GM23338 (cell line): ENCODE measurements around the gene CHN1. TPM values are rescaled to one million over a fixed set of nuclear protein-coding genes. Genes with fewer than 3 reads are reported as not detected.

ENCODE experiments used
- ATAC-seq: fragments of 200-7000 bp; cut with Tn5 transposase; 3 replicates; pipeline ENCODE4 v1.9.1; 2020
- DNase-seq: peaks from one replicate; pipeline ENCODE4 v3.0.0-alpha.2; 2015; ENCODE audit warnings: low spot score
- H2AFZ ChIP-seq: fragments of 200-600 bp; sonication (generic); 2 replicates; pipeline ENCODE4 v1.8.0; 2016; ENCODE audit warnings: antibody characterized with exemption, mild to moderate bottlenecking, moderate library complexity
- H3F3A ChIP-seq: fragments of 200-600 bp; sonication (generic); replicated peaks from 2 replicates; pipeline ENCODE4 v1.8.0; 2017; ENCODE audit warnings: antibody characterized with exemption, mixed run types, low read depth
- H3K27ac ChIP-seq: fragments of 200-600 bp; sonication (generic); 2 replicates; pipeline ENCODE4 v1.6.1; 2016; ENCODE audit warnings: low read depth
- H3K27me3 ChIP-seq: fragments of 200-600 bp; sonication (generic); 2 replicates; pipeline ENCODE4 v1.8.0; 2016; ENCODE audit warnings: mild to moderate bottlenecking, mixed run types, moderate library complexity; ENCODE audit not compliant: insufficient read depth
- H3K36me3 ChIP-seq: fragments of 200-600 bp; sonication (generic); 2 replicates; pipeline ENCODE4 v1.8.0; 2016; ENCODE audit warnings: mild to moderate bottlenecking; ENCODE audit not compliant: insufficient read depth
- H3K4me1 ChIP-seq: fragments of 200-600 bp; sonication (generic); 2 replicates; pipeline ENCODE4 v1.8.0; 2016; ENCODE audit warnings: mild to moderate bottlenecking, moderate library complexity; ENCODE audit not compliant: insufficient read depth
- H3K4me2 ChIP-seq: fragments of 200-600 bp; sonication (generic); 2 replicates; pipeline ENCODE4 v1.7.1; 2017; ENCODE audit warnings: mixed run types
- H3K4me3 ChIP-seq: fragments of 200-600 bp; sonication (generic); 2 replicates; pipeline ENCODE4 v1.6.1; 2016; ENCODE audit warnings: mixed run types
- H3K79me2 ChIP-seq: fragments of 200-600 bp; sonication (generic); replicated peaks from 2 replicates; pipeline ENCODE4 v1.8.0; 2017; ENCODE audit warnings: mild to moderate bottlenecking; ENCODE audit not compliant: insufficient read depth
- H3K9me2 ChIP-seq: fragments of 200-600 bp; sonication (generic); 2 replicates; pipeline ENCODE4 v1.8.0; 2017; ENCODE audit not compliant: insufficient read depth
- H4K20me1 ChIP-seq: fragments of 200-600 bp; sonication (generic); replicated peaks from 2 replicates; pipeline ENCODE4 v1.8.0; 2017; ENCODE audit warnings: mild to moderate bottlenecking; ENCODE audit not compliant: insufficient read depth
- H3K27ac Mint-ChIP-seq: 2 replicates; pipeline ENCODE4 v1.8.0; 2020; ENCODE audit warnings: inconsistent platforms, mild to moderate bottlenecking, moderate library complexity, mixed read lengths
- H3K27me3 Mint-ChIP-seq: 3 replicates; pipeline ENCODE4 v1.8.0; 2022; ENCODE audit warnings: low read depth, mild to moderate bottlenecking, moderate library complexity, mixed read lengths, inconsistent platforms; ENCODE audit not compliant: insufficient read depth, poor library complexity
- H3K36me3 Mint-ChIP-seq: 3 replicates; pipeline ENCODE4 v1.8.0; 2021; ENCODE audit warnings: low read depth, mild to moderate bottlenecking, inconsistent platforms, moderate library complexity, mixed read lengths
- H3K4me1 Mint-ChIP-seq: 3 replicates; pipeline ENCODE4 v1.8.0; 2020; ENCODE audit warnings: mild to moderate bottlenecking, inconsistent platforms, mixed read lengths
- H3K4me3 Mint-ChIP-seq: 3 replicates; pipeline ENCODE4 v1.8.0; 2021; ENCODE audit warnings: moderate library complexity, mild to moderate bottlenecking, inconsistent platforms, mixed read lengths
- H3K9me3 Mint-ChIP-seq: 3 replicates; pipeline ENCODE4 v1.8.0; 2020; ENCODE audit warnings: moderate library complexity, mild to moderate bottlenecking, inconsistent platforms, mixed read lengths
- ETS1 ChIP-seq: IDR thresholded peaks from 2 replicates; pipeline ENCODE4 v1.6.1; 2016; ENCODE audit warnings: antibody characterized with exemption
- EZH2phosphoT487 ChIP-seq: fragments of 200-600 bp; sonication (generic); IDR thresholded peaks from one replicate; pipeline ENCODE4 v1.8.1; 2018; ENCODE audit warnings: antibody characterized with exemption; ENCODE audit not compliant: unreplicated experiment
- NANOG ChIP-seq: IDR thresholded peaks from 2 replicates; pipeline ENCODE4 v1.6.1; 2016; ENCODE audit warnings: antibody characterized with exemption, borderline replicate concordance
- REST ChIP-seq: IDR thresholded peaks from one replicate; pipeline ENCODE4 v1.6.1; 2018; ENCODE audit warnings: antibody characterized with exemption; ENCODE audit not compliant: unreplicated experiment
- STAT1 ChIP-seq: IDR thresholded peaks from one replicate; pipeline ENCODE4 v1.6.1; 2016; ENCODE audit warnings: antibody characterized with exemption; ENCODE audit not compliant: unreplicated experiment
- ZNF331 ChIP-seq: fragments of 250-450 bp; sonication (Bioruptor Pico); IDR thresholded peaks from 2 replicates; pipeline ENCODE4 v1.5.0; 2020; ENCODE audit warnings: low read depth, mild to moderate bottlenecking, moderate library complexity
- polyA plus RNA-seq: library from polyadenylated mRNA; unstranded; fragments of >200 nt; fragmentation: Nextera tagmentation; extraction: Ambion mirVana; gene quantifications from 2 replicates; pipeline ENCODE4 v1.2.1, GENCODE V29; 2016
- total RNA-seq: library from RNA; depleted of rRNA; stranded (reverse); fragments of >200 nt; shearing (Covaris generic); gene quantifications from 2 replicates; pipeline ENCODE4 v1.2.3, GENCODE V29; 2014

CHN1 gene
- total and polyA plus RNA-seq, 2 experiments from 2014 or later: 28.1 to 36.5 TPM

GRCh38 chr2:174780191-174780840, 224.9 kb downstream of the CHN1 start:
- Histone ChIP-seq H3K36me3 (no peaks in the 10 kb centered on the region), H2AFZ (peak overlapping the region; percentile 80; the same call in 1 of the 2 replicates), H3K27me3 (no peaks in the 10 kb centered on the region), H3K4me2 (0 out of 2 replicates have a peak overlapping the region, but pooled peaks have one; percentile 20), H3K79me2 (no peaks in the 10 kb centered on the region), H3F3A (no peaks in the 10 kb centered on the region), H3K9me2 (peaks cover 17% of the 10 kb centered on the region), H3K27ac (no peak overlapping the region), H3K4me3 (no peak overlapping the region), H3K4me1 (peaks cover 30% of the 10 kb centered on the region), H4K20me1 (no peaks in the 10 kb centered on the region)
- H3K27me3 Mint-ChIP-seq: peaks cover 20% of the 10 kb centered on the region
- H3K9me3 Mint-ChIP-seq: no peaks in the 10 kb centered on the region; the same call in 2 of the 3 replicates
- no peak overlapping the region for H3K27ac Mint-ChIP-seq
- no peak for TF ChIP-seq REST
- no peak for TF ChIP-seq STAT1
- no peak for TF ChIP-seq ZNF331 (CRISPR knock-in tag)
- TF ChIP-seq NANOG: no peak
- TF ChIP-seq ETS1: no peak
- no peak overlapping the region for H3K4me3 Mint-ChIP-seq
- ATAC-seq (no peak), DNase-seq (no peak)
- no peaks in the 10 kb centered on the region for H3K36me3 Mint-ChIP-seq
- H3K4me1 Mint-ChIP-seq: peaks cover 52% of the 10 kb centered on the region

- H3K27me3 Mint-ChIP-seq: peaks cover 20% of the 10 kb centered on the region
- Histone ChIP-seq H2AFZ (peak overlapping the region; percentile 14; the same call in 1 of the 2 replicates), H3K36me3 (no peaks in the 10 kb centered on the region), H4K20me1 (no peaks in the 10 kb centered on the region), H3K9me2 (peaks cover 8% of the 10 kb centered on the region; the same call in 1 of the 2 replicates), H3K4me3 (no peak overlapping the region), H3K4me1 (peaks cover 30% of the 10 kb centered on the region), H3K27me3 (no peaks in the 10 kb centered on the region), H3K79me2 (no peaks in the 10 kb centered on the region), H3K27ac (no peak overlapping the region), H3K4me2 (no peak overlapping the region), H3F3A (no peaks in the 10 kb centered on the region)
- DNase-seq: no peak
- H3K9me3 Mint-ChIP-seq: no peaks in the 10 kb centered on the region
- no peaks in the 10 kb centered on the region for H3K36me3 Mint-ChIP-seq
- no peak for ATAC-seq
- no peak for TF ChIP-seq EZH2phosphoT487
- H3K27ac Mint-ChIP-seq: no peak overlapping the region
- no peak overlapping the region for H3K4me3 Mint-ChIP-seq
- peaks cover 52% of the 10 kb centered on the region for H3K4me1 Mint-ChIP-seq
These were observed 225.7 kb downstream of the CHN1 start for GRCh38 chr2:174779361-174779928.
